Measurements from ENCODE around the gene ACTR1A.
"Not testable (repeated sequence)": the region's sequence is repeated elsewhere in the genome, so short reads cannot be mapped to it uniquely, and the experiment has no call there.

ACTR1A gene

GRCh38 chr10:102514487-102515311 lies 12.2 kb upstream of the ACTR1A start:
- no peak for DNase-seq

GRCh38 chr10:102511583-102512274 lies 9.2 kb upstream of the ACTR1A start:
- DNase-seq, result peak; percentile 46 to 50 (median 46)

DNA sequence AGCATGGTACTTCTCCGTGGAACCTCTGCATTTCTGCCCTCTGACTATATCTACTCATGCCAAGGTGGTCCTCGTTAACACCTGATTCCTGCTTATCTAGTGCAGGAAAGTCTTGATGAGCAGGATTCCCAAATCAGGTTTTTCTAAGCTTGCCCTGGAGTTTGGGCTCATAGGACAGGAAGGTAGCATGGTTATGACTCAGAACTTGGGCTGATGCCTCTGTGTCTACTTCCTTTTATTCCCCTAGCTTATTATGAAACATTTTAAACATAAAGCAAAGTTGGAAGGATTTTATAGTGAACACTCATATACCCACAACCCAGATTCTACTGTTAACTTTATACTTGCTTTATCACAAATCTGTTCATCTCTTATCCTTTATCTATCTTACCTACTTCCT lies 6.9 kb upstream of the ACTR1A start:
- peak; percentile 72 to 82 (median 82) for DNase-seq

DNA sequence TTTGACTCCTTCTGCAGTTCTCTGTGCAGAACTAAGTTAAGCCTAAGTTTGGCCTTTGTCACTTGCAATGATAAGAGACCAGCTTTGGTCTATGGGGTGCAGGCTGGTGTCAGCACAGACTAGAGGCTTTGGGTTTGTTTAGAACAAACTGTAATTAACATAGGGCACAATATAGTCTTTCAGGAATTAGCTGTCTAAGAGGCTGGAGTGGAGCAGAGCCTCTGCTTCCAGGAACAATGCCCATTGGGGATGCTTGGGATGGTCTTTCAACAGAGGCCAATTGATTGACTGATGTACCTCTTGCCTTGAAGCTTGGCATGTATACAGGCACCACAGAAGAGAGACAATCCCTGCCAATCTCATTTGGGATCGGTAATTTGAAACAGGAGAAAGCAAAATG lies 6.0 kb upstream of the ACTR1A start:
- no peak for DNase-seq

- DNase-seq, result no peak
Measured at GRCh38 chr10:102507521-102507920, 5.0 kb upstream of the ACTR1A start.

GRCh38 chr10:102505462-102506115 lies 3.1 kb upstream of the ACTR1A start:
- DNase-seq, result no peak

DNA sequence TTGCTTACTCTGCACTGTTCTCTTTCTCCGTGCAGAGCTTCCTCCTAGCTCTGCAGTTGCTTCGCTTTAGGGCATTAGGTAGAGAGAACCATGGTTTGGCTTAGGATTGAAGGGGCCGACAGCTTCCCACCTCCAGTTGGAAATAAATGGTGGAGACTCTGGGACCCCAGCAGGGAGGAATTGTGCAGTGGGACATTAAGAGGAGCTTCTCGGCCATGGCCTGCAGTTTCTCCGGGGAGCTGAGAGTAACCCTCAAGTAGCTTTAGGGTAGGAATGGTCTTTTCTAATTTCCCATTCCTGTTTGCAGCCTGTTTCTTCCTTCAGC lies 2.4 kb upstream of the ACTR1A start:
- no peak for DNase-seq

- DNase-seq, result peak; percentile 50 to 62 (median 56)
Measured at GRCh38 chr10:102504179-102504975, 1.9 kb upstream of the ACTR1A start.

- peak; percentile 100 for DNase-seq
Measured at GRCh38 chr10:102503264-102504178, 1.0 kb upstream of the ACTR1A start, which contains the start of gene SUFU. Gene SUFU (plus strand): TSS chr10:102503972. CDS start chr10:102504153, 181 bp downstream.

GRCh38 chr10:102502029-102502336 lies 529 bp downstream of the ACTR1A start:
- DNase-seq, result peak; percentile 99

DNA sequence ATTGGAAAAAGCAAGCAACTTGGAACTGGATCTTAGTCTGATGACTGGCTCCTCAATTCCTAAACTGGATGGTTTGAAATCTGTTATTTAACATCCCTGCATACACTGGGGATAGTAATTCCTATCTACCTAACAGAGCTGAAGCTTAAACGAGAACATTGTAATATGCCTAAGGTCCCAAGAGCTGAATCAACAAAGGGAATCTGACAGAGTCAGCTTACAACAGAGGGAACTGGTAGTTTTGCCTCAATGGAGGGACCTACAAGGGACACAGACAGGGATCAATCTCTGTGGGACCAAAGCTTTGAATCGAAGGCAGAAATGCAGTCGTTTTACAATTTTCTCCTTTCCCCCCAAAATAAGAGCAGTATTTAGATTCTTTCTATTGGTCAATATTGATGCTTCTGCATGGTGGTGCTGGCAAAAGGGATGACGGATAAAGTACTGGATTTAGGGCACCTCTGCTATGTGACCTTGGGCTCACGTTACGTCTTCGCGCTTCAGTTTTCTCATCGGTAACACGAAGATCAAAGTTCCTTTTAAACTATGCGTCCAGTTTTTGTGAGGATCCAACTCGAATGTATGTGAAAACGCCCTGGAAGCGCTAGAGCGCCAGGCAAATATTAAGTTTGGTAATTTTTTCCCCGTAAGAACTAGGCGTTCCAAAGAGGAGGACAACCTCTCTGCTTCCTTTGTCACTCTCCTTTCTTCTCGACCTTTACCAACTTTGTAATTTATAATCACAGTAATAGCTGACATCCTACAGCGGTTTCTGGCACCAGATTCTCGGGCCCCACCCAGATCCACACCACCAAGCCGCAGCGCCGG lies 1.1 kb downstream of the ACTR1A start:
- peak in 2 of 3 donors; percentile 14 to 32 for DNase-seq

GRCh38 chr10:102500686-102501085 lies 1.8 kb downstream of the ACTR1A start:
- not testable (repeated sequence) for DNase-seq

- peak; percentile 17 to 26 (median 18) for DNase-seq
Measured at GRCh38 chr10:102499356-102499755, 3.2 kb downstream of the ACTR1A start.

DNA sequence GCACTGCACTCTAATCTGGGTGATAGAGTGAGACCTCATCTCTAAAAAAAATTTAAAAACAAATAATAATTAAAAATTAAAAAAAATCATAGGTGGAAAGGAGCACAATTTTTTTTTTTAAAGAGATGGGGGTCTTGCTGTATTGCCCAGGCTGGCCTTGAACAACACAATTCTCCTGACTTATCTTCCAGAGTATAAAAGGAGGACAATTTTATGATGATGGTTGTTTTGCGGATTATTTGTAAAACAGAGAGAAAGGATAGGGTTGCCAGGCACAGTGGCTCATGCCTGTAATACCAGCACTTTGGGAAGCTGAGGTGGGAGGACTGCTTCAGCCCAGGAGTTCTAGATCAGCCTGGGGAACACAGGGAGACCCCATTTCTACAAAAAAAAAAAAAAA lies 5.0 kb downstream of the ACTR1A start:
- DNase-seq, result no peak

DNA sequence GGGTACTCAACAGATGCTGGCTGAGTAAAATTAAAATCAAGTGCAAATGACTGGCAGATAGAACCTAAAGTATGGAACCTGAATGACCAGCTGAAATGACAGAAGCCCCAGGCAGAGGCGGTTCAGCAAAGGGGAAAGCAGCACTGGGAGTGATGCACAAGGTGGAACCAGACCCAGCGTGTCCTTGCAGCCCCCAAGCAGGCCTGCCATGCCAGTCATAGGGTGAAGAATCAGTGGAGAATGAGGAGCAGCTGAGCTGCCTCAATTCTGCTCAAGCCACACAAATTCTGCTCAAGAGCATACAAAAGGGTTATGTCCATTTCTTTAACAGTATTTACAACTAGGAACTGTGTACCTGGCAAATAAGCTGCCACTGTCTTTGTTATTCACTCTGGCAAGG lies 8.7 kb downstream of the ACTR1A start:
- no peak for DNase-seq

GRCh38 chr10:102492983-102493382 lies 9.5 kb downstream of the ACTR1A start:
- DNase-seq, result no peak

DNA sequence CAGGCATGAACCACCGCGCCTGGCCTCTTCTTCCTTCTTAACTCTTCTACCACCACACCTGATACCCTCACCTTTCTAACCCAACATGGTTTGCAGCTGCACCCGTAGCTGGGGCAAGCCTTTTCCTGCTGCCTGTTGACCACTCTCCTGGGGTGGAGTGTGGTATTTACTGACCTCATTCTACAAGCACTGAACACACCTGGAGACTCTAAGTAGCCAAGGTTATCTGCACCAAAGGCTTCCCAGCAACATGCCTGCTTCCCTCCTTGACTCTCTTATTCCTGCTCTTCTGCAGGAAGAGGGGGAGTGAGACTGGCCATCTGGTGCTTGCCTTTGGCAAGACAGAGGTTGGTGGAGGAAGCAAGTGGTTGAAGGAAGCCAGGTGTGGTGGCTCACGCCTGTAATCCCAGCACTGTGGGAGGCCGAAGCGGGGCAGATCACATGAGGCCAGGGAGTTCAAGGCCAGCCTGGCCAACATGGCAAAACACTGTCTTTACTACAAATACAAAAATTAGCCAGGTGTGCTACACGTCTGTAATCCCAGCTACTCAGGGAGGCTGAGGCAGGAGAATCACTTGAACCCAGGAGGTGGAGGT lies 10.1 kb downstream of the ACTR1A start:
- no peak for DNase-seq

DNA sequence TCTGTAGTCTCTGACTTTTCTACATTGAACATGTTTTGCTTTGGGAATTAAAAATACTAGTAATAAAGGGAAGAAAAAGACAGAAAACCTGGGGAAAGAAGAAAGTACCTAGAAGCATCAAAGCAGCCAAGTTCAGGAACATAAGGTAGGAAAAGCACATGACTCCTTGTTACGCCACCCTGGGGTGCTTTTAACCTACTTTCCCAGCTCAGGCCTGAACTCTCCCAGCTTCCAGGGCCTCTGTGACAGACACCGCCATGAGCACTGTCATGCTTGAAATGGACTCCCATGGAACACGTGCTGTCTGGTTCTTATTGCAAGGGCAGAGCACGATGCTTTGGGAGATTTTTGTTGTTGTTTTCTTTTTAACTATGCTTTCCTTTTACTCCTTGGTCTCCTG lies 11.4 kb downstream of the ACTR1A start:
- DNase-seq, result no peak

GRCh38 chr10:102485093-102485784 lies 17.3 kb downstream of the ACTR1A start:
- DNase-seq, result no peak

- DNase-seq, result no peak
Measured at GRCh38 chr10:102484021-102484420, 18.5 kb downstream of the ACTR1A start.
